IgD-negative memory B cell (primary cell): ENCODE measurements around the gene ABCC3. TPM values are rescaled to one million over a fixed set of nuclear protein-coding genes. Genes with fewer than 3 reads are reported as not detected.

Source experiments
- H3K27ac Mint-ChIP-seq, 3 donors: one replicate each; pipeline ENCODE4 v1.8.0; 2020 to 2022; ENCODE audit warnings: mild to moderate bottlenecking in 3 of 3, mixed read lengths in 3 of 3, moderate library complexity in 1 of 3
- H3K27me3 Mint-ChIP-seq: one replicate; pipeline ENCODE4 v1.8.0; 2021; ENCODE audit warnings: mixed read lengths
- H3K36me3 Mint-ChIP-seq: one replicate; pipeline ENCODE4 v1.8.0; 2020; ENCODE audit warnings: mild to moderate bottlenecking, mixed read lengths
- H3K4me1 Mint-ChIP-seq, 3 donors: one replicate each; pipeline ENCODE4 v1.8.0; 2020 to 2022; ENCODE audit warnings: mixed read lengths in 3 of 3, mild to moderate bottlenecking in 1 of 3
- H3K4me3 Mint-ChIP-seq, 4 donors: one replicate each; pipeline ENCODE4 v1.8.0; 2020 to 2022; ENCODE audit warnings: mild to moderate bottlenecking in 4 of 4, mixed read lengths in 4 of 4, moderate library complexity in 3 of 4
- H3K9me3 Mint-ChIP-seq, 3 donors: one replicate each; pipeline ENCODE4 v1.8.0; 2020 to 2021; ENCODE audit warnings: mixed read lengths in 3 of 3, mild to moderate bottlenecking in 1 of 3
- polyA plus RNA-seq: library from polyadenylated mRNA; unstranded; fragments of 300-500 nt; fragmentation: Illumina TruSeq; gene quantifications from one replicate; pipeline ENCODE4 v1.2.3, GENCODE V29; 2021

ABCC3 gene
- polyA plus RNA-seq, 1 donor from 2014 or later, result 0.91 TPM

- no peak overlapping the region for H3K27ac Mint-ChIP-seq
These were observed 49.0 kb downstream of the ABCC3 start for GRCh38 chr17:50683434-50684287.

DNA sequence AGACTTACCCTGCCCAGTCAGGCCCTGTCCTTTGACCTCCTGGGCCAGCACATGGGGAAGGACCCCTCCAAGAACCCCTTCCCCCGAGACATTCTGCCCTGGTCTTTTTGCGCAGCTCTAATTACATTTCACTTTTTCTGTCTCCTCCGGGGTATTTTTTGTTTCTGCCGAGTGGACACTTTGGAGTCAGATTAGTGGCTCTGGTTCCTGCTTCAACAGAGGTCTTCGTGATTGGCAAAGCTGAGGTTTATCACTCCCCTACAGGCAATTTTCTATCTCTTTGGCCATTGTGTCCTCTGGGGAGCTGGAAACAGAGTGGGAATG is 49.6 kb downstream of the ABCC3 start:
- Mint-ChIP-seq H3K27ac (no peak overlapping the region), H3K4me3 (no peak overlapping the region), H3K36me3 (peaks cover 4% of the 10 kb centered on the region), H3K27me3 (peaks cover 15% of the 10 kb centered on the region), H3K4me1 (peaks cover 0 to 5% (median 0%) of the 10 kb centered on the region in 3 donors), H3K9me3 (peaks cover 0 to 1% (median 0%) of the 10 kb centered on the region in 3 donors)

More at GRCh38 chr17:50683434-50684287, 49.0 kb downstream of the ABCC3 start:
- Mint-ChIP-seq H3K4me1 (peaks cover 0 to 5% (median 0%) of the 10 kb centered on the region in 3 donors), H3K27me3 (peaks cover 20% of the 10 kb centered on the region), H3K4me3 (no peak overlapping the region), H3K9me3 (peaks cover 0 to 1% (median 0%) of the 10 kb centered on the region in 3 donors), H3K36me3 (peaks cover 4% of the 10 kb centered on the region)

- Mint-ChIP-seq H3K27me3 (peaks cover 15% of the 10 kb centered on the region), H3K4me1 (peaks cover 0 to 5% (median 0%) of the 10 kb centered on the region in 3 donors), H3K4me3 (no peak overlapping the region), H3K27ac (no peak overlapping the region), H3K36me3 (peaks cover 4% of the 10 kb centered on the region), H3K9me3 (peaks cover 0 to 1% (median 0%) of the 10 kb centered on the region in 3 donors)
These were observed 50.1 kb downstream of the ABCC3 start for GRCh38 chr17:50684612-50685333.

DNA sequence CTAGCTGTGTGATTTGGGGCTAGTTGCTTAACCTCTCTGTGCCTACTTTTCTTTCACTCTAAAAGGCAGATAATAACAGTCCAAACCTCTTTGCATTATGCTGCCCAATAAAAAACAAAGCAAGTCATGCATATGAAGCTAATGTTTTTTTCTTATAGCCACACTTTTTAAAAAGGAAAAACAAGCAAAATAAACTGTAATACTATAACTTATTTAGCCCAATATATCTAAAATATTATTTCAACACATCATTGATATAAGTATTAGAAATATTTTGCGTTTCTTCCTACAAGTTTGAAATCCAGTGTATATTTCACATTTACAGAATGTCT is 50.6 kb downstream of the ABCC3 start:
- Mint-ChIP-seq H3K27ac (no peak overlapping the region), H3K9me3 (peaks cover 0 to 1% (median 0%) of the 10 kb centered on the region in 3 donors), H3K4me1 (peaks cover 0 to 5% (median 0%) of the 10 kb centered on the region in 3 donors), H3K36me3 (peaks cover 4% of the 10 kb centered on the region), H3K4me3 (no peak overlapping the region), H3K27me3 (peaks cover 12% of the 10 kb centered on the region)

DNA sequence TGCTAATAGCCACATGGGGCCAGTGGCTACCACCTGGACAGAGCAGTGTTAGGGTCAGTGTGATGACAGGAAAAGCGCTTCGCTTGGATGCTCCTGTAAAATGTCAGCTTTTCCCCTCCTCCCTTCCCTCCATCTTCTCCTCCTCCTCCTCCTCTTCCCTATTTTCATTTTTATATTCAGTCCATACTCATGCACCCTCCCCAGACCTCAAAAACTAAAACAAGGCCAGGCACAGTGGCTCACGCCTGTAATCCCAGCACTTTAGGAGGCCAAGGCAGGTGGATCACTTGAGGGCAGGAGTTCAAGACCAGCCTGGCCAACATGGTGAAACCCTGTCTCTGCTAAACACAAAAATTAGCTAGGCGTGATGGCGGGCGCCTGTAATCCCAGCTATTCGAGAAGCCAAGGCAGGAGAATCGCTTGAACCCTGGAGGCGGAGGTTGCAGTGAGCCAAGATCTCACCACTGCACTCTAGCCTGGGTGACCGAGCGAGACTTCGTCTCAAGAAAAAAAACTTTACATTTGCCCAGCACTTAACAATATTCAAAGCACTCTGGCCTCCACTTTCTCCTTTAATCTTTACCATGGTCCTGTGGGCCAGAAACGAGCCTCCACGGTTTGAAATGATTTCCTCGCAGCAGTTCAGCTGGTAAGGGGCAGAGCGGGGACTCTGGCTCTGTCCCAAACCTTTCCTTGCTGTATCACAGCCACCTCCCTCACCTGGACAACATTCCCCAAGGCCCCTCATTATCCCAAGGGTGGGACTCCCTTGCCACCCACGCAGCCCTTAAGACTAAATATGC is 51.2 kb downstream of the ABCC3 start:
- peaks cover 0 to 1% (median 0%) of the 10 kb centered on the region in 3 donors for H3K9me3 Mint-ChIP-seq
- H3K4me1 Mint-ChIP-seq, result peaks cover 0 to 5% (median 0%) of the 10 kb centered on the region in 3 donors
- no peak overlapping the region for H3K4me3 Mint-ChIP-seq
- H3K36me3 Mint-ChIP-seq, result peaks cover 2% of the 10 kb centered on the region
- H3K27ac Mint-ChIP-seq, result no peak overlapping the region
- H3K27me3 Mint-ChIP-seq, result peaks cover 8% of the 10 kb centered on the region

- Mint-ChIP-seq H3K4me3 (no peak overlapping the region), H3K27ac (no peak overlapping the region), H3K27me3 (peaks cover 3% of the 10 kb centered on the region), H3K36me3 (peaks cover 2% of the 10 kb centered on the region), H3K4me1 (peaks cover 0 to 2% (median 0%) of the 10 kb centered on the region in 3 donors), H3K9me3 (peaks cover 0 to 1% (median 0%) of the 10 kb centered on the region in 3 donors)
These were observed 52.0 kb downstream of the ABCC3 start for GRCh38 chr17:50686494-50687199.

DNA sequence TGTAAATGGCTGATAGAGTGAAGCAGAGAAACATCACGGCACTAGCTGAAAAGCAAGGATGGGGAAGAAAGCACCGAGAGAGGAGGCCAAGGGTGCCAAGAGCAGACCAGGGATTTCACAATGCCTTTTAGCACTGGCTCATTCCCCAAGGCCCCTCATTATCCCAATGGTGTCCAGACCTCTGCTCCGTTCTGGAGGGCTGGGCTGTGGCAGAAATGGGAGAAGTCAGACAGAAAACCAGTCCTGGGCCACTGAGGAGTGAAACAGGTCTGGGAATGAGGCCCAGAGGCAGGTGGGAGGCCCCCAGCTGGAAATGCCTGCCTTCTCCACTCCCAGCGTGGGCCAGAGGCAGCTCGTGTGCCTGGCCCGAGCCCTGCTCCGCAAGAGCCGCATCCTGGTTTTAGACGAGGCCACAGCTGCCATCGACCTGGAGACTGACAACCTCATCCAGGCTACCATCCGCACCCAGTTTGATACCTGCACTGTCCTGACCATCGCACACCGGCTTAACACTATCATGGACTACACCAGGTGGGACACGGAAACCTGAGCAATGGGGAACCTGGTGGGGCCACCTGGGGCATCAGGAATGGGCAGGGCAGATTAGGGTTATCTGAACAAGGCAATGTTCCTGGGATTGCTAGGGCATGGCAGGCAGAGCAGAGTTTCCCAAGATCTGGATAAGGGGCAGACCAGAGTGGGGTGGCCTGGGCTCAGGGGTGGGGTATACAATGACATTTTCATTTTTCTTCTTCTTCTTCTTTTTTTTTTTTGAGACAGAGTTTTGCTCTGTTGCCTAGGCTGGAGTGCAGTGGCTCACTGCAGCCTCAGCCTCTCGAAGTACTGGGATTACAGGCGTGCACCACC is 52.8 kb downstream of the ABCC3 start:
- Mint-ChIP-seq H3K4me1 (peaks cover 0 to 1% (median under 1%) of the 10 kb centered on the region in 3 donors), H3K27ac (peak overlapping the region in 1 of 3 donors; percentile 16), H3K4me3 (peak overlapping the region in 1 of 4 donors; percentile 25), H3K9me3 (no peaks in the 10 kb centered on the region), H3K36me3 (peaks cover 2% of the 10 kb centered on the region), H3K27me3 (peaks cover under 1% of the 10 kb centered on the region)

DNA sequence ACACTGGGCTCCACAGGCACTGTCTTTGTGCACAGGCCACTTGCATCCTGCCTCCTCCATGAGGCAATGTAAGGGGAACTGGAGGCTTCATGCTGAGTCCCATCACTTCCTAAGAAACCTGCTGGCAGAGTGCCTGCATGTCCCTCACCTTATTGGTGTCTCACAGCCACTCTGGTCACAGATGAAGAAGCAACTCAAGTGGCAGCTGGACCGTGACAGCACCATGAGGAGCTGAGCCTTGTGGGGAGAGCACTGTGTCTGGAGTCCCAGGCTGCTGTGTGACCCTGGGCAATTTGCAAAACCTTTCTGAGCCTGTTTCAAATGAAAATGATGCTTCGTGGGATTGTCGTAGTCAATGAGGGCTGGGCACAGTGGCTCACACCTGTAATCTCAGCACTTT is 53.6 kb downstream of the ABCC3 start:
- H3K4me3 Mint-ChIP-seq, result no peak overlapping the region
- H3K36me3 Mint-ChIP-seq, result peaks cover 2% of the 10 kb centered on the region
- H3K27me3 Mint-ChIP-seq, result no peaks in the 10 kb centered on the region
- peak overlapping the region in 1 of 3 donors; percentile 69 for H3K27ac Mint-ChIP-seq
- peaks cover 0 to 1% (median 0%) of the 10 kb centered on the region in 3 donors for H3K4me1 Mint-ChIP-seq
- no peaks in the 10 kb centered on the region for H3K9me3 Mint-ChIP-seq

GRCh38 chr17:50689251-50689650 is 54.6 kb downstream of the ABCC3 start:
- Mint-ChIP-seq H3K4me3 (no peak overlapping the region), H3K27ac (no peak overlapping the region), H3K27me3 (no peaks in the 10 kb centered on the region), H3K4me1 (peaks cover 0 to 1% (median 0%) of the 10 kb centered on the region in 3 donors), H3K9me3 (no peaks in the 10 kb centered on the region), H3K36me3 (peaks cover 2% of the 10 kb centered on the region)

- Mint-ChIP-seq H3K9me3 (no peaks in the 10 kb centered on the region), H3K27ac (no peak overlapping the region), H3K27me3 (no peaks in the 10 kb centered on the region), H3K36me3 (peaks cover 2% of the 10 kb centered on the region), H3K4me1 (peaks cover 0 to 1% (median 0%) of the 10 kb centered on the region in 3 donors), H3K4me3 (no peak overlapping the region)
These were observed 55.5 kb downstream of the ABCC3 start for GRCh38 chr17:50689956-50690886.

- Mint-ChIP-seq H3K27ac (peak overlapping the region in 1 of 3 donors; percentile 77), H3K36me3 (peaks cover 2% of the 10 kb centered on the region), H3K4me1 (peaks cover 0 to 1% (median 0%) of the 10 kb centered on the region in 3 donors), H3K4me3 (no peak overlapping the region), H3K27me3 (no peaks in the 10 kb centered on the region), H3K9me3 (no peaks in the 10 kb centered on the region)
These were observed 56.3 kb downstream of the ABCC3 start for GRCh38 chr17:50690887-50691549.
